Loucy (cell line): ENCODE results near the gene ADD1.

ENCODE experiments used
- H2AFZ ChIP-seq: fragments of 200-600 bp; sonication (generic); 2 replicates; pipeline ENCODE4 v1.6.0; 2016; ENCODE audit warnings: antibody characterized with exemption, mild to moderate bottlenecking, low read length, moderate library complexity
- H3F3A ChIP-seq: fragments of 200-600 bp; 2 replicates; pipeline ENCODE4 v1.6.0; 2016; ENCODE audit warnings: antibody characterized with exemption, low read depth, mild to moderate bottlenecking
- H3K27me3 ChIP-seq: fragments of 200-600 bp; sonication (generic); 2 replicates; pipeline ENCODE4 v1.6.1; 2014; ENCODE audit warnings: low read length, mild to moderate bottlenecking; ENCODE audit not compliant: insufficient read depth, poor library complexity, severe bottlenecking
- H3K36me3 ChIP-seq: fragments of 200-600 bp; sonication (generic); 2 replicates; pipeline ENCODE4 v1.6.1; 2016; ENCODE audit warnings: low read length; ENCODE audit not compliant: insufficient read depth
- H3K4me1 ChIP-seq: fragments of 200-600 bp; sonication (generic); 2 replicates; pipeline ENCODE4 v1.5.1; 2014; ENCODE audit warnings: low read length, mild to moderate bottlenecking; ENCODE audit not compliant: insufficient read depth, poor library complexity, severe bottlenecking
- H3K4me2 ChIP-seq: fragments of 200-600 bp; sonication (generic); 2 replicates; pipeline ENCODE4 v1.6.0; 2014; ENCODE audit warnings: antibody characterized with exemption, low read length, low read depth, mild to moderate bottlenecking; ENCODE audit not compliant: poor library complexity, severe bottlenecking
- H3K4me3 ChIP-seq: fragments of 200-600 bp; sonication (generic); 2 replicates; pipeline ENCODE4 v1.5.1; 2014; ENCODE audit warnings: low read length, mild to moderate bottlenecking, mixed read lengths; ENCODE audit not compliant: poor library complexity, severe bottlenecking
- H3K79me2 ChIP-seq: fragments of 200-600 bp; sonication (generic); 2 replicates; pipeline ENCODE4 v1.6.1; 2014; ENCODE audit warnings: low read length; ENCODE audit not compliant: insufficient read depth
- H3K9ac ChIP-seq: fragments of 200-600 bp; sonication (generic); 2 replicates; pipeline ENCODE4 v1.6.0; 2014; ENCODE audit warnings: mild to moderate bottlenecking, low read depth, low read length, moderate library complexity; ENCODE audit not compliant: poor library complexity, severe bottlenecking
- H3K9me2 ChIP-seq: fragments of 200-600 bp; sonication (generic); replicated peaks from 2 replicates; pipeline ENCODE4 v1.6.1; 2016; ENCODE audit warnings: low read depth, low read length, mixed read lengths
- H3K9me3 ChIP-seq: fragments of 200-600 bp; sonication (generic); 2 replicates; pipeline ENCODE4 v1.6.1; 2014; ENCODE audit warnings: mild to moderate bottlenecking, antibody characterized with exemption, low read length, low read depth; ENCODE audit not compliant: insufficient read depth
- H4K20me1 ChIP-seq: fragments of 200-600 bp; sonication (generic); 2 replicates; pipeline ENCODE4 v1.6.0; 2014; ENCODE audit warnings: antibody characterized with exemption, low read length, mild to moderate bottlenecking; ENCODE audit not compliant: insufficient read depth, poor library complexity, severe bottlenecking
- EZH2phosphoT487 ChIP-seq: fragments of 200-600 bp; IDR thresholded peaks from 2 replicates; pipeline ENCODE4 v1.6.1; 2018; ENCODE audit warnings: antibody characterized with exemption, mild to moderate bottlenecking, moderate library complexity, borderline replicate concordance
- TF ChIP-seq, protein P1 (sequence below): fragments of 200-600 bp; sonication (generic); conservative IDR thresholded peaks from 2 replicates; pipeline ENCODE4 v1.5.1; 2014; ENCODE audit warnings: mild to moderate bottlenecking, antibody characterized with exemption, low read length

Gene ADD1

GRCh38 chr4:2935762-2936743 is 92.4 kb downstream of the ADD1 start:
- H3K79me2 ChIP-seq: peaks cover 28% of the 10 kb centered on the region; the same call in 1 of the 2 replicates
- peak overlapping the region; percentile 87 for H3K4me2 ChIP-seq
- H3K27me3 ChIP-seq: no peaks in the 10 kb centered on the region
- H3K4me1 ChIP-seq: peaks cover 16% of the 10 kb centered on the region
- no peaks in the 10 kb centered on the region for H4K20me1 ChIP-seq
- H3K9me3 ChIP-seq: no peaks in the 10 kb centered on the region
- peaks cover 39% of the 10 kb centered on the region; the same call in 1 of the 2 replicates for H3K36me3 ChIP-seq
- no peaks in the 10 kb centered on the region for H3F3A ChIP-seq
- peak overlapping the region; percentile 99 for H3K4me3 ChIP-seq
- H3K9me2 ChIP-seq: no peaks in the 10 kb centered on the region
- TF ChIP-seq, protein P1, sequence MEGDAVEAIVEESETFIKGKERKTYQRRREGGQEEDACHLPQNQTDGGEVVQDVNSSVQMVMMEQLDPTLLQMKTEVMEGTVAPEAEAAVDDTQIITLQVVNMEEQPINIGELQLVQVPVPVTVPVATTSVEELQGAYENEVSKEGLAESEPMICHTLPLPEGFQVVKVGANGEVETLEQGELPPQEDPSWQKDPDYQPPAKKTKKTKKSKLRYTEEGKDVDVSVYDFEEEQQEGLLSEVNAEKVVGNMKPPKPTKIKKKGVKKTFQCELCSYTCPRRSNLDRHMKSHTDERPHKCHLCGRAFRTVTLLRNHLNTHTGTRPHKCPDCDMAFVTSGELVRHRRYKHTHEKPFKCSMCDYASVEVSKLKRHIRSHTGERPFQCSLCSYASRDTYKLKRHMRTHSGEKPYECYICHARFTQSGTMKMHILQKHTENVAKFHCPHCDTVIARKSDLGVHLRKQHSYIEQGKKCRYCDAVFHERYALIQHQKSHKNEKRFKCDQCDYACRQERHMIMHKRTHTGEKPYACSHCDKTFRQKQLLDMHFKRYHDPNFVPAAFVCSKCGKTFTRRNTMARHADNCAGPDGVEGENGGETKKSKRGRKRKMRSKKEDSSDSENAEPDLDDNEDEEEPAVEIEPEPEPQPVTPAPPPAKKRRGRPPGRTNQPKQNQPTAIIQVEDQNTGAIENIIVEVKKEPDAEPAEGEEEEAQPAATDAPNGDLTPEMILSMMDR: no peak
- TF ChIP-seq EZH2phosphoT487: no peak
- peak overlapping the region; percentile 93 for H3K9ac ChIP-seq
- no peak overlapping the region for H2AFZ ChIP-seq

- no peaks in the 10 kb centered on the region for H3K9me3 ChIP-seq
- no peaks in the 10 kb centered on the region for H4K20me1 ChIP-seq
- H3K9me2 ChIP-seq: no peaks in the 10 kb centered on the region
- H3K4me3 ChIP-seq: no peak overlapping the region
- peaks cover 28% of the 10 kb centered on the region; the same call in 1 of the 2 replicates for H3K79me2 ChIP-seq
- H3K9ac ChIP-seq: no peak overlapping the region
- H3F3A ChIP-seq: no peaks in the 10 kb centered on the region
- TF ChIP-seq EZH2phosphoT487: no peak
- TF ChIP-seq, protein P1: no peak
- H3K4me1 ChIP-seq: peaks cover 16% of the 10 kb centered on the region
- no peaks in the 10 kb centered on the region for H3K27me3 ChIP-seq
- no peak overlapping the region for H3K4me2 ChIP-seq
- peaks cover 46% of the 10 kb centered on the region; the same call in 1 of the 2 replicates for H3K36me3 ChIP-seq
- H2AFZ ChIP-seq: no peak overlapping the region
These were observed 93.1 kb downstream of the ADD1 start for GRCh38 chr4:2936773-2937145.

GRCh38 chr4:2937146-2937857 is 93.7 kb downstream of the ADD1 start:
- Histone ChIP-seq H3K36me3 (peaks cover 51% of the 10 kb centered on the region; the same call in 1 of the 2 replicates), H3K27me3 (no peaks in the 10 kb centered on the region), H3F3A (no peaks in the 10 kb centered on the region), H3K79me2 (peaks cover 28% of the 10 kb centered on the region; the same call in 1 of the 2 replicates), H3K4me1 (peaks cover 13% of the 10 kb centered on the region), H3K9me2 (no peaks in the 10 kb centered on the region), H2AFZ (no peak overlapping the region), H3K4me2 (no peak overlapping the region), H3K4me3 (no peak overlapping the region), H3K9ac (no peak overlapping the region), H4K20me1 (no peaks in the 10 kb centered on the region), H3K9me3 (no peaks in the 10 kb centered on the region)
- TF ChIP-seq EZH2phosphoT487: no peak
- TF ChIP-seq, protein P1: no peak
